Skeletal muscle satellite cell (primary cell): ENCODE results near the gene FCRL2. TPM values are rescaled to one million over a fixed set of nuclear protein-coding genes. Genes with fewer than 3 reads are reported as not detected.

Experiments
- H3K27me3 ChIP-seq: 2 replicates; pipeline ENCODE4 v1.7.0; 2013; ENCODE audit warnings: low read length; ENCODE audit not compliant: control insufficient read depth, insufficient read depth
- H3K36me3 ChIP-seq: 2 replicates; pipeline ENCODE4 v1.7.0; 2013; ENCODE audit warnings: mild to moderate bottlenecking, control low read depth, low read length; ENCODE audit not compliant: insufficient read depth
- H3K4me1 ChIP-seq: 2 replicates; pipeline ENCODE4 v1.7.0; 2013; ENCODE audit warnings: low read length; ENCODE audit not compliant: control insufficient read depth, insufficient read depth
- H3K4me2 ChIP-seq: 2 replicates; pipeline ENCODE4 v1.7.0; 2013; ENCODE audit warnings: mild to moderate bottlenecking, low read length
- H3K4me3 ChIP-seq: 2 replicates; pipeline ENCODE4 v1.7.0; 2013; ENCODE audit warnings: low read length
- H3K9ac ChIP-seq: 2 replicates; pipeline ENCODE4 v1.7.0; 2013; ENCODE audit warnings: mild to moderate bottlenecking, low read depth, low read length, moderate library complexity
- H3K9me3 ChIP-seq: replicated peaks from 2 replicates; pipeline ENCODE4 v1.7.0; 2013; ENCODE audit warnings: mild to moderate bottlenecking, control low read depth, low read length
- total RNA-seq: library from RNA; depleted of rRNA; stranded (reverse); fragments of >200 nt; gene quantifications from 2 replicates; pipeline ENCODE4 v1.2.3, GENCODE V29; 2012; rRNA removed

Gene FCRL2, protein sequence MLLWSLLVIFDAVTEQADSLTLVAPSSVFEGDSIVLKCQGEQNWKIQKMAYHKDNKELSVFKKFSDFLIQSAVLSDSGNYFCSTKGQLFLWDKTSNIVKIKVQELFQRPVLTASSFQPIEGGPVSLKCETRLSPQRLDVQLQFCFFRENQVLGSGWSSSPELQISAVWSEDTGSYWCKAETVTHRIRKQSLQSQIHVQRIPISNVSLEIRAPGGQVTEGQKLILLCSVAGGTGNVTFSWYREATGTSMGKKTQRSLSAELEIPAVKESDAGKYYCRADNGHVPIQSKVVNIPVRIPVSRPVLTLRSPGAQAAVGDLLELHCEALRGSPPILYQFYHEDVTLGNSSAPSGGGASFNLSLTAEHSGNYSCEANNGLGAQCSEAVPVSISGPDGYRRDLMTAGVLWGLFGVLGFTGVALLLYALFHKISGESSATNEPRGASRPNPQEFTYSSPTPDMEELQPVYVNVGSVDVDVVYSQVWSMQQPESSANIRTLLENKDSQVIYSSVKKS
- not detected in 2 replicates for total RNA-seq

DNA sequence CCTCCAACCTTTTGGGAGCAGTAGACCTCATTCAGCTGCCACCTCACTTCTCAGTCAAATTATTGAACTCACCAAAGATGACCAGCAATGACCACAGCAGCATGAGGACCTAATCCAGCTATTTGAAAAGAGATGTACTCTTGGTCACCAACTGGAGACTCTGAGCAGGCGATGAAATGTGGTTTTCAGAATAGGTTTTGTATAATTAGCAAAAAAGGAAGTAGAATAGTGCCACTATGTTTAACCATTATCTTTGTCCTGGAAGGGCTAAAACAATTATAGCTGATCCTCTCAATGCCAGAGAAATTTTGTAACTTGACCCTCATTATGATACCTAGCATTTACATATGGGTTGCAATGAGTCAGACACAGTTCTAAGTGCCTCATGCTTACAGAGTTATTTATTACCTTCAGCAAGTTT, at the start of gene FCRL2:
Gene FCRL2 (minus strand): TSS at position 162 of the 421 bp plus-strand sequence. CDS start 59 bp downstream, at position 103.
- no peak within 1 kb of the TSS for H3K4me3 ChIP-seq
- H3K27me3 ChIP-seq: no peaks in the 10 kb centered on the region
- no peak within 1 kb of the TSS for H3K9ac ChIP-seq
- H3K36me3 ChIP-seq: no peaks in the 10 kb centered on the region
- no peak within 1 kb of the TSS for H3K4me2 ChIP-seq
- no peaks in the 10 kb centered on the region for H3K9me3 ChIP-seq
- no peaks in the 10 kb centered on the region for H3K4me1 ChIP-seq

DNA sequence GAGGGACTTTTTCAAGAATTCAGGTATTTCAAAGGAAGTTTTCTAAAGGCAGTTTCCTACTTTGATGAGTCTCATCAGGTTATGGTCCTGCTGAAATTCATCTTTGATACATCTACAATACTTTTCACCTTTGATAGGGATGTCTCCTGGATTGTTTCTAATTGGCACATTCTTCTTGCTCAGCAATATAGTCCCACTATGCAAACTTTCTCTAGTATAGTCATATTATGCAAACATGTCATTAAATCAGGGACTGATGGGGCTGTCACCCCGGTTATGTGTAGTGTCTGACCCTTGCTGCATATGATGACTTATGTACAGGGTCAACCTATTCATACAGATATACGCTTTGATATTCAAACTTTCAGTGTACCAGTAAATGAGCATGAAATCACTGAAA, 43.4 kb upstream of the FCRL2 start:
- Histone ChIP-seq H3K4me2 (no peak overlapping the region), H3K9me3 (no peaks in the 10 kb centered on the region), H3K4me1 (no peaks in the 10 kb centered on the region), H3K4me3 (no peak overlapping the region), H3K9ac (no peak overlapping the region), H3K27me3 (no peaks in the 10 kb centered on the region), H3K36me3 (no peaks in the 10 kb centered on the region)

DNA sequence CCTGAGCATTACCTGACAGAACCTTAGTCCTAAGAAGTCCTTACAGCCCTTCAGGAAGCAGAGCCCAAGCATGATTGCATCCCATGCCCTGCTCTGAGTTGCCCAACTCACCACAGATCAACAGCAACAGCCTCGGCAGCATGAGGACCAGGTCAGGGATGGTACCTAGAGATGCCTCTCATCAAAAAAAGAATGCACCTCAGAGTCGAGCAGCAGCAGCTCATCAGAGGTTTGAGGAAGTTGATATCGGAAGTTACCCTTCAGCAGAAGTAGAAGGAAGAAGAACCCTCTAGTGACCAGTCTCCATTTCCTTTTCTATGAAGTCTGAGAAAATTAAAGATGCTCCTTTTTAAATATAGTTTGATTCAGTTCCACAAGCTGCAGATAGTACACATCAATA, 43.0 kb upstream of the FCRL2 start, which contains the start of gene FCRL1:
Gene FCRL1 (minus strand): TSS at position 225 of the 400 bp plus-strand sequence. CDS start 83 bp downstream, at position 142.
- no peaks in the 10 kb centered on the region for H3K4me1 ChIP-seq
- H3K9me3 ChIP-seq: no peaks in the 10 kb centered on the region
- no peaks in the 10 kb centered on the region for H3K36me3 ChIP-seq
- H3K4me3 ChIP-seq: no peak within 1 kb of the TSS
- H3K4me2 ChIP-seq: no peak within 1 kb of the TSS
- H3K27me3 ChIP-seq: no peaks in the 10 kb centered on the region
- no peak within 1 kb of the TSS for H3K9ac ChIP-seq

DNA sequence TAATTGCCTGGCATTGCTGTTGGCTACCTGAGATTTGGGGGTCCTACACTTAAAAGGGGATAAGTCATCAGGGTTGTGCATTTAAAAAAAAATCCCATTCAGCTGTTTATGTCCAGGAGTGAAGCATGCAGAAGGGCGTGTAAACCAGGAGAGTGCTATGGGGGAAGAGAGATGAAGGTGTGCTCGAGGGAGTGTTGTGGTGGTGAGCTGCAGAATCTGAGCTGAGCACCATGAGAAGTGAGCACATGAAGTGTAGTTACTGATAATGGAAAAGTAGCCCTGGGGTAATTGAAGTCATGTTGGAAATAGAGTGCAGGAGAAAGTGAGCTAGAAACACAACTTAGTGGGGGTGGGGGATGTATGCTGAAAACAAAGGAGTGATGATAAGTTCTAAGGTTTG, 42.3 kb upstream of the FCRL2 start:
- H3K4me1 ChIP-seq: no peaks in the 10 kb centered on the region
- H3K4me2 ChIP-seq: no peak overlapping the region
- H3K4me3 ChIP-seq: no peak overlapping the region
- no peaks in the 10 kb centered on the region for H3K36me3 ChIP-seq
- H3K27me3 ChIP-seq: no peaks in the 10 kb centered on the region
- no peak overlapping the region for H3K9ac ChIP-seq
- H3K9me3 ChIP-seq: no peaks in the 10 kb centered on the region

DNA sequence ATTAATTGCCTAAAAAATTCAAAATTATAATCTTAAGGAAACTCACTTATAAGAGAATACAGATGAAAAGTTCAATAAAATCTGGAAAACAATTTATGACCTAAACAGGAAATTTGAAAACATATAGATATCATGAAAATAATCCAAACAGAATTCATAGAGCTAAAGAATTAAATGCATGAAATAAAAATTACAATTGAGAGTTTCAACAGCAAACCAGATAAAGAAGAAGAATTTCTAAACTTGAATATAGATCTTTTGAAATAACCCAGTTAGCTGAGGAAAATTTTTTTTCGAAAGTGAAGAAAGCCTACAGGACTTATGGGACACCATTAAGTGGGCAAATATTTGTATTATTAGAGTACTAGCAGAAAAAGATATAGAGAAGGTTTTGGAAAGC, 36.3 kb upstream of the FCRL2 start:
- Histone ChIP-seq H3K4me1 (no peaks in the 10 kb centered on the region), H3K4me3 (no peak overlapping the region), H3K4me2 (no peak overlapping the region), H3K27me3 (no peaks in the 10 kb centered on the region), H3K9me3 (no peaks in the 10 kb centered on the region), H3K36me3 (no peaks in the 10 kb centered on the region), H3K9ac (no peak overlapping the region)

DNA sequence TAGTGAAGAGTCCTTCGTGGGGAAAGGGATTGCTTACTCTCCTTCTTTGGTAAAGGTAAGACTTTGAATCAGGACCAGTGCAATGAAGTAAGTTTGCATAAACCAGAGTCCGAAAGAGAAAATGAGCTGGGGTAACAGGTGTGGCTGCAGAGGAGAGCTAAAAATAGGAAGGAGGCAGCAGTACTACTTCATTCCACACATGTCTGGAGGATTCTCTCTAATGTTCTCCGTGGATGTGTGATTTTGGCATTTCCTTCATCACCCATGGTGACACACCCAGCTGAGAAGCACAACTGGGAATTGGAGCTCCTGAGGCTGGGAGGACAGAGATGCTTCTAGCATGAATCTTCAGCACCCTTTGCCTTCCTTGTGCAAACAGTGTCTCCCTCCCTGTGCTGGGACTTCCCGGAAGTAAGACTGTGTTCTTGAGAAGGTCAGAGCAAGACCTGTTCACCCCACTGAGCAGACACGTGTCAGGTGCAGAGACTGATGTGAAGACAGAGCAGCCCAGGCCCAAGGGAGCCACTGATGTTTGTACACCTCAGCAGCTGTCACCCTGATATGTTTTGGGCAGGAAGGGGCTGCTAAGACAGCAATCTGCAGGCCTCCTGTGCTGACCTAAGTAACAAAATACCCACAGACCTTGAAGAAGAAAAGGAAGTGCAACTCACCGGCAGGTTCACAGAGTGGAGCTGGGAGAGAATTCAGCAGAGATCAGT, 29.7 kb upstream of the FCRL2 start:
- Histone ChIP-seq H3K9ac (no peak overlapping the region), H3K9me3 (no peaks in the 10 kb centered on the region), H3K36me3 (no peaks in the 10 kb centered on the region), H3K27me3 (no peaks in the 10 kb centered on the region), H3K4me3 (no peak overlapping the region), H3K4me2 (no peak overlapping the region), H3K4me1 (no peaks in the 10 kb centered on the region)

DNA sequence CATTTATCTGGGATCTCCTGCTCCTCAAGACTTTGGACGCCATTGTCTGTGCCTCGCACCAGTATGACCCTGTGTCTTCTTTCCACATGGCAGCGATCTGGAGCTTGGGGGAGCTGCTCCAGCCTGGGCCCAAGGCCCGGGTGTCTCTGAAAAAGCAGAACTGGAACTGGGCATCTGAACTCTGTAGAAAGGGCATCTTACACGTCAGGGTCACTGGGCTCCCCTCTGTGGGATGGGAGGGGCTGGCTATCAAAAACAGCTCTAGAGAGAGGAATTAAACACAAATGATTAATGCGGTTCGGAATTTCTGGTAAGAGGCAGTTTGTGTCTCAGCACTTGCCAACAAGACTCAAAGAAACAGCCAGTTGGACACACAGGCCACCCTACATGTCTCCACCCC, 26.9 kb upstream of the FCRL2 start:
- no peaks in the 10 kb centered on the region for H3K4me1 ChIP-seq
- H3K27me3 ChIP-seq: no peaks in the 10 kb centered on the region
- H3K9ac ChIP-seq: no peak overlapping the region
- no peaks in the 10 kb centered on the region for H3K9me3 ChIP-seq
- H3K4me2 ChIP-seq: no peak overlapping the region
- H3K4me3 ChIP-seq: no peak overlapping the region
- H3K36me3 ChIP-seq: no peaks in the 10 kb centered on the region

DNA sequence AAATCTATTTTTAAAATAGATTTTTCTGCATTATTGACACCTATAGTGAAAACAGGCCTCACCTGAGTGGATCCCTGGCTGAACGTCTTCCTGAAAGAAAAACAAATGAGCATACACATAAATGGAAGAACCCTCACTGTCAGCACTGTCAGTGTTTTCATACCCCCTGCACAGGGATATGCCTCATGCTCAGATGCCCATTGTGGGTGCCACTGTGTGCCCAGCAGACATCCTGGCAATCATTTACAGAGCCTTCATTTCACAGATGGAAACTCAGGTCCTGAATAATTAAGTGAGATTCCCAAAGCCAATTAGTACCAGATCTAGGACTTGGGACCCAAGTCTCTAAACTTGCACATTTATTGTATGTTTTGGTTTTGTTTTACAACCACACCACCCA, 23.1 kb upstream of the FCRL2 start:
- H3K4me1 ChIP-seq: no peaks in the 10 kb centered on the region
- no peak overlapping the region for H3K4me2 ChIP-seq
- no peaks in the 10 kb centered on the region for H3K27me3 ChIP-seq
- no peaks in the 10 kb centered on the region for H3K9me3 ChIP-seq
- H3K36me3 ChIP-seq: no peaks in the 10 kb centered on the region
- H3K4me3 ChIP-seq: no peak overlapping the region
- no peak overlapping the region for H3K9ac ChIP-seq

DNA sequence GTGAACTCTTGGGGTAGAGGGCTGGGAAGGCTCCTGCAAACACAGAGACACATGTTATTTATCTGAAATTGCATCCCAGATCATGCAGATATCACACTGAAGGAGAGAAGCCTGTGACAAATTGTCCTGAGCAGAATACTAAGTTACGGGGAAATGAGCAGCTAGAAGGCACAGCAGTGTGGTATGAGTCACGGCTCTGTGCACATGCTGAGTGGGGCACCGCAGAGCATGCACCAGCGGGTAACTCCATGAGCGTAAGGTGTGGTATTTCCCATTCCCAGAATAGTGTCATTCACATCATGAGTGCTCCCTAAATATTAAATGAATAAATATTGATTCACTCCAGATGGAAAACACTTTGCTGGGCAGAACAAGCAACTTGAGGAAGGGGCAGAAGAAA, 21.3 kb upstream of the FCRL2 start:
- Histone ChIP-seq H3K36me3 (no peaks in the 10 kb centered on the region), H3K4me3 (no peak overlapping the region), H3K27me3 (no peaks in the 10 kb centered on the region), H3K9me3 (no peaks in the 10 kb centered on the region), H3K9ac (no peak overlapping the region), H3K4me2 (no peak overlapping the region), H3K4me1 (no peaks in the 10 kb centered on the region)

DNA sequence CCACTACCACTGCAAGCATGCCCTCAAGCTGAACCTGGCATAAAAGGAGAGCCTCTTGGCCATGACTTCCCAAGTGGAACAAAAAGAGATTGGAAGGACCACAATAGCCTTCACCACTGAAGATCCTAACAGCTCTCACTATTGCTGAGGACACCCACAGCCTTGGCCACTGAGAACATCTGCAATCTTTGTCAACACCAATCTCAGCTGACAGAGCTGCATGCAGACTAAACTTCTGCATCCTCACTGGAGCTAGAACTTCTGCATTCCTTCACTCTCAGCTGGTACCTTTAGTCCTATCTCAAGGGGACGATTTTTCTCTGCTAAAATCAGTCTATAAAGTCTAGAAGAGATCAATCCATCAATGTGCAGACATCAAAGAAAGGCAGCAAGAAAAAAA, 8.3 kb upstream of the FCRL2 start:
- no peaks in the 10 kb centered on the region for H3K4me1 ChIP-seq
- no peaks in the 10 kb centered on the region for H3K27me3 ChIP-seq
- no peak overlapping the region for H3K4me2 ChIP-seq
- no peak overlapping the region for H3K4me3 ChIP-seq
- no peaks in the 10 kb centered on the region for H3K36me3 ChIP-seq
- no peak overlapping the region for H3K9ac ChIP-seq
- H3K9me3 ChIP-seq: no peaks in the 10 kb centered on the region

DNA sequence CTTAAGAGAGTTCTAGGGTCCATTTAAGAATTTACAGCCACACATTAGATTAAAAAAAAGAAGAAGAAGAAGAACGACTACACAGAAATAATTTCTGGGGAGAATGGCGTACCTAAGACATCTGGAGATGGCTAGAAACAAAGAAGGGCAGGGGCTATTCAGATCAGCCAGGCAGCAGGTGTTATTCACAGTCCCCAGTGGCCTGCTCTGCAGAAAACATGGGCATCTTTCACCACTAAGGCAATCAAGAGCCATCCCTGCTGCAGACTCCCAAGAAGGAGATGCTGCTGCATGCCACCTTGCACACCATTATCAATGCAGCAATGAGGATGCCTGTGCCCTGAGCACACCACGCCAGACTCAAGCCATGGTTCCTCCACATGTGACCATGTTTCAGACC, 7.9 kb upstream of the FCRL2 start:
- no peak overlapping the region for H3K9ac ChIP-seq
- H3K27me3 ChIP-seq: no peaks in the 10 kb centered on the region
- no peak overlapping the region for H3K4me2 ChIP-seq
- no peaks in the 10 kb centered on the region for H3K9me3 ChIP-seq
- no peaks in the 10 kb centered on the region for H3K4me1 ChIP-seq
- no peak overlapping the region for H3K4me3 ChIP-seq
- H3K36me3 ChIP-seq: no peaks in the 10 kb centered on the region
